Stimulated activated CD4-positive, alpha-beta T cell treated with anti-CD3 and anti-CD28 coated beads, Interleukin-1b, Interleukin-23, amount 100 ng/mL, for 1 hour (primary cell): Measurements from ENCODE around the gene WWOX.
"Not testable (repeated sequence)": the region's sequence is repeated elsewhere in the genome, so short reads cannot be mapped to it uniquely, and the experiment has no call there.

Experiments
- DNase-seq, 2 donors: peaks; one replicate each; pipeline ENCODE4 v3.0.0-alpha.2; 2020; ENCODE audit warnings: low read depth in 2 of 2

The WWOX gene

GRCh38 chr16:78684655-78685375 lies 585.4 kb downstream of the WWOX start:
- no peak for DNase-seq

- DNase-seq = no peak
Observed at GRCh38 chr16:78686601-78687000, 587.1 kb downstream of the WWOX start.

GRCh38 chr16:78689028-78689427 lies 589.6 kb downstream of the WWOX start:
- no peak for DNase-seq

- no peak for DNase-seq
Observed at GRCh38 chr16:78689536-78689935, 590.1 kb downstream of the WWOX start.

DNA sequence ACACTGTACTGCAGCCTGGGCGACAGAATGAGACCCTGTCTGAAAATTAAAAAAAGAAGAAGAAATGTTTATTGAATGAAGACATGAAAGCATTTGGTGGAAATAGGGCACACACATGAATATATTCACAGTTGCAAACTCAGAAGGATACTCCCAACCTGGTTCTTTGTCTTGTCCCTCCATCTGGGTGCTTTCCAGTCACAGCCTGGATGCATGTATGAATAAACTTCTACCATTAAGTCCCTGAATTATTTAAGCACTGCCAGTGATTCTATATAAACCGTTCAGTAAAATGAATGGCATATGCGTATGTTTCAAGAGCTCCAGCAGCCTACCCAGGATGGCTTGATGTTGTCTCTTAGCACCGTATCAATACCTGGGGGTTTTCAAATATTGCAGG lies 591.1 kb downstream of the WWOX start:
- no peak for DNase-seq

DNA sequence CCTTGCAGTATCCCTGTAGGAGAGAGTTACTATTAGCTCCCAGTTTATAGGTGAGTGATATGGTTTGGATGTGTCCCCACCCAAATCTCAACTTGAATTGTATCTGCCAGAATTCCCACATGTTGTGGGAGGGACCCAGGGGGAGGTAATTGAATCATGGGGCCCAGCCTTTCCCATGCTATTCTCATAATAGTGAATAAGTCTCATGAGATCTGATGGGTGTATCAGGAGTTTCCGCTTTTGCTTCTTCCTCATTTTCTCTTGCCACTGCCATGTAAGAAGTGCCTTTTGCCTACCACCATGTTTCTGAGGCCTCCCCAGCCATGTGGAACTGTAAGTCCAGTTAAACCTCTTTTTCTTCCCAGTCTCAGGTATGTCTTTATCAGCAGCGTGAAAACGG lies 592.3 kb downstream of the WWOX start:
- not testable (repeated sequence) for DNase-seq

DNA sequence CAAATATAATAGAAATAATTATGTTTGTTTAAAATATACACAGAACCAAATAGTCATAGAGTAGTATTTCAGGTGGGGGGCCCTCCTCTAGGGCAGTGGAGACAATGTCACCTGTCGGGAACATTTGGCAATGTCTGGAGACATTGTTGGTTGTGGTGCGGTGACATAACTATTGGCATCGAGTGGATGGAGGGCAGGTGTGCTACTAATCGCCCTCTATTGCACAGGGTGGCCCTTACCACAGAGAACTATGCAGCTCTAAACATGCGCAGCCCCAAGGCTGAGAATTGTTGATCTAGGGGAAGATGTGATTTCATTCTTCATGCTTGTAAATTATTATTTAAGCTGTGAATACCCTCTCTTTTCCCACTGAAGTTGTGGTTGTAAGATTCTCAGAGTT lies 594.0 kb downstream of the WWOX start:
- no peak for DNase-seq

- DNase-seq = no peak
Observed at GRCh38 chr16:78694414-78694813, 595.0 kb downstream of the WWOX start.

DNA sequence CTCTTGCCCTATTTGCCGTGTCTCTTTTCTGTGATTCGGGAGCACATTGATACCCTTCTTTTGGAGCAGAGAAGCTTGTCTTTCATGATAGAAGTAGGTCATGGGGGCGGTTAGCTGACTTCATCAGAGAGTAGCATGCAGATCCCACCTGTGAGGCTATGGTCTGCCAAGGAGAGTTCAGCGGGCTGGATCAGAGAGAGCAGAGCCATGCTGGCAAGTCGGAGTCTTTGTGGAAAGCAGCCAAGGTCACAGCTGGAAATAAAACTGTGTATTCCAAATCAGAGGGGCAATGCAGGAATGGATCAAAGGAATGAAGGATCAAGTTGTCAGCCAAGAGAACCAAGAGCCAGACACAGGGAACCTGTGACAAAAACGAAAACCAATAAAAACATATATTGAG lies 595.9 kb downstream of the WWOX start:
- no peak for DNase-seq

DNA sequence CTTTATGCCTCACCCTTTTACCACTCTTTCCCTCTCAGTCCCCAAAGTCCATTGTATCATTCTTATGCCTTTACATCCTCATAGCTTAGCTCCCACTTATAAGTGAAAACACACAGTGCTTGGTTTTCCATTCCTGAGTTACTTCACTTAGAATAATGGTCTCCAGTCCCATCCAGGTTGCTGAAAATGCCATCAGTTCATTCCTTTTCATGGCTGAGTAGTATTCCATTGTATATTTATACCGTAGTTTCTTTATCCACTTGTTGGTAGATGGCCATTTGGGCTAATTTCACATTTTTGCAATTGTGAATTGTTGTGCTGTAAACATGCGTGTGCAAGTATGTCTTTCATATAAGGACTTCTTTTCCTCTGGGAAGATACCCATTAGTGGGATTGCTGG lies 597.3 kb downstream of the WWOX start:
- DNase-seq = no peak

- no peak for DNase-seq
Observed at GRCh38 chr16:78697426-78697825, 598.0 kb downstream of the WWOX start.

DNA sequence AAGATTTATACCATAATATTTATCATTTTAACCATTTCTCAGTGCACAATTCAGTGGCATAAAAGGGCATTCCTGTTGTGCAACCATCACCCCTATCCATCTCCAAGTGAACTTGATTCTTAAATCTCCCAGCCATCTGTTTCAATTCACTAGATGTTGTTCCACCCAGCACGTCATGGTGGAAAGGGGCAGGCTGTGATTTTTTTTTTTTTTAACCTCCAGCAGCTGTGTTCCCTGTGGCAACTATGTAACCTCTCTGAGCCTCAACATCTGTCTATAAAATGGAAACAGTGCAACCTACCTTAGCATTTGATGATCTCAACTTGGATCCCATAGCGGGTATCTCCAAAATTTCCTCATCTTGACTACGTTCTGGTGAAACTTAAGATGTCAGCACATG lies 604.5 kb downstream of the WWOX start:
- no peak for DNase-seq

GRCh38 chr16:78704416-78704815 lies 605.0 kb downstream of the WWOX start:
- DNase-seq = no peak

- DNase-seq = no peak
Observed at GRCh38 chr16:78705694-78706093, 606.2 kb downstream of the WWOX start.

- no peak for DNase-seq
Observed at GRCh38 chr16:78706637-78707036, 607.2 kb downstream of the WWOX start.

- DNase-seq = no peak
Observed at GRCh38 chr16:78709137-78709884, 609.9 kb downstream of the WWOX start.

DNA sequence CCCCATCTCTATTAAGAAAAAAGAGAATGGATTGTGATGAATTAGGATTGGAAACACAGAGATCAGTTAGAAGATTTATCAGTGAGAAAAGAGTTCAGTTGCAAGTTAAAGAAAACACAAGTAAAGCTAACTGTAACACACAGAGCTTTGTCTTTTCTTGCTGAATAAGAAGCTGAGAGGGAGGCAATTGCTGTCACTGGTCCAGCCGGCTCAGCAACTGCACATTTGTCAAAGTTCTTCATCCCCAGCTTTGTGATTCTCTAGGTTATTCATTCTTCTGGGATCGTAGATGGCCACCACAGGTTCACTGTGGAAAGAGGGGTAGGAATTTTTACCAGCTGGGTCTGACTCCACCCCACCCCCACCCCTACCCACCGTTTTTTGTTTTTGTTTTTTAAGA lies 615.7 kb downstream of the WWOX start:
- DNase-seq = no peak

DNA sequence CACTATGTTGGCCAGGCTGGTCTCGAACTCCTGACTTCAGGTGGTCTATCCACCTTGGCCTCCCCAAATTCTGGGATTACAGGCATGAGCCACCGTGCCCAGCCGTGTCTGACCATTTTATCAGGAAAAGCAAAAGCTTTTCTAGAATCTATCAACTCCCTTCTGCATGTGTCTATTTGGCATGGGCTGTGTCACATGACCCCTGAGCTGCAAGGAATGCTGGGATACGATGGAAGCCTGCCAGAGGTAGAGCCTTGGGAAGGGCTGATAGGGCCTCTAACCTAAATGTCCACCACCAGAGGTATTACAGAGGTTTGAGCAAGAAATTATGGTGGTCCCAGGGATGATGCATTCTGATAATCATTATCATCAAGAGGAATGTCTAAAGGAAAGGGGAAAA lies 616.2 kb downstream of the WWOX start:
- DNase-seq = no peak

DNA sequence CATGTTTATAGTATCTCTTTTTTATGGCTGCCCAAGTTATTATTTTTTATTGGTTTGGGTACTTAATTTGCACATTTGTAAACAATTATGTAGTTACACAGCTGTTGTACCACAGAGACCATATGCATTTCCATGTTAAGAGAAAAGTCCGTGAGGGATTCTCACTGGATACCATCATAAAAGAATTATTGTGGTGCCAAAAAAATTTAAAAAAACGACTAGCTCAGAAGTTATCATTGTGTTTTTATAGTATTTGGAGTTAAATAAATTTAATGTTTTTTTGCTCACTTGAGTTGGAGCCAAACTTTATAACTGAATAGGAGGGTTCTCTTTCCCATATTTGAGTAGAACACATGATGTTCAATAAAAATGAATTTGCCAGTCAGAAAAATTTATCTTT lies 618.7 kb downstream of the WWOX start:
- no peak for DNase-seq

DNA sequence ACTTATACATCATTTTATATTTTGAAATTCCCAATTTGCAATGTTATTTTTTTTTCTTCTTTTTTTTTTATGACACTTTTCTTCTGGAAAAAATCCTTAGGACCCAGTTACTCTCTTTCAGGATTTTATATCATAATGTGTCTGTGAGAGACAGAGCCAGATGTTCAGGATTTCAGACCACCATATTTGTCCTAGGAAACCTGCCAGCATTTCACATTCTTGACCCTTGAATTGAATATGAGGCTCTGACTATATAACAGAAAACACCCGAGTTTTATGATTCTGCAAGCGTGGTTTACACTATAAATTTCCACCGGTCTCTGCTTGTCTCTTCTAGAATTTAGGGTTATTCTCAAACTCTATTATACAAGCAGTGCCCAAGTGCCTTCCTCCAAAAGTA lies 621.0 kb downstream of the WWOX start:
- no peak for DNase-seq

GRCh38 chr16:78727536-78727935 lies 628.1 kb downstream of the WWOX start:
- DNase-seq = no peak

DNA sequence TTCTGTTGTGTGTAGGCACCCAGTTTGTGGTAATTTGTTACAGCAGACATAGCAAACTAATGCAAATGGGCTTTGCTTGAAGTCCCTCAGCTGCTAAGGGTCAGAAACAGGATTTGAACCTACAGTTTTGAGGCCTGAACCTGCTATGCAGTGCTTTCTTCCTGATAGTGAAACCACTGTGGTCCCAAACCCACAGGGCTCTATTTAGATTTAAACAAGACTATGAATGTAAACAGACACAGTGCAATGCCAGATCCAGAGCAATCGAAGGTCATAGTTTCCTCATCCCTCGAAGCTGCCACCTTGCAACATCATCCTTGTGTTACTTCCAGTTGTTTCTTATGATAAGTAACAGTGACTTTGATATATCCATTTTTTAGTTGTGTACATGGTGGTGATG lies 630.2 kb downstream of the WWOX start:
- DNase-seq = no peak

DNA sequence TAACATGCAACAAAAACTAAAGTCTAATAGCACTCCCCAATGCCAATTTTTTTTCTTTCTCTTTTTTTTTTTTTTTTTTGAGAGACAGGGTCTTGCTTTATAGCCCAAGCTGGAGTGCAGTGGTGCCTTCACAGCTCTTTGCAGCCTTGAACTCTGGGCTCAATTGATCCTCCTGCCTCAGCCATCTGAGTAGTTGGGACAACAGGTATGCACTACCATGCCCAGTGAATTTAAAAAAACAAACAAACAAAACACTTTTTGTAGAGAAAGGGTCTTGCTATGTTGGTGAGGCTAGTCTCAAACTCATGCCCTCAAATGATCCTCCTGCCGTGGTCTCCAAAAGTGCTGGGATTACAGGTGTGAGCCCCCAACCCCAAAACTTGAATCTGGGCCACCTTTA lies 632.3 kb downstream of the WWOX start:
- no peak for DNase-seq

GRCh38 chr16:78732696-78733095 lies 633.2 kb downstream of the WWOX start:
- DNase-seq = no peak
